Suprapubic skin (tissue), 4 donors: ENCODE results near the gene WNT11. TPM values are rescaled to one million over a fixed set of nuclear protein-coding genes. Genes with fewer than 3 reads are reported as not detected.

Source experiments
- DNase-seq, 2 donors: peaks; one replicate each; pipeline ENCODE4 v3.0.0-alpha.2; 2019; ENCODE audit warnings: low spot score in 2 of 2
- H3K27ac ChIP-seq: fragments of 200-600 bp; sonication (generic); one replicate; pipeline ENCODE4 v1.5.1; 2019
- H3K27me3 ChIP-seq: fragments of 200-600 bp; sonication (generic); one replicate; pipeline ENCODE4 v1.5.1; 2019
- H3K36me3 ChIP-seq: fragments of 200-600 bp; sonication (generic); one replicate; pipeline ENCODE4 v1.5.1; 2019
- H3K4me1 ChIP-seq: fragments of 200-600 bp; sonication (generic); one replicate; pipeline ENCODE4 v1.5.1; 2019
- H3K4me3 ChIP-seq: fragments of 200-600 bp; sonication (generic); one replicate; pipeline ENCODE4 v1.5.1; 2019; ENCODE audit warnings: mild to moderate bottlenecking
- H3K9me3 ChIP-seq: fragments of 200-600 bp; sonication (generic); one replicate; pipeline ENCODE4 v1.5.1; 2019
- EP300 ChIP-seq: sonication (generic); formaldehyde crosslinking; IDR thresholded peaks from one replicate; pipeline ENCODE4 v1.6.1; 2017; ENCODE audit warnings: antibody characterized with exemption
- POLR2A ChIP-seq, 2 donors: fragments of 450-650 bp; IDR thresholded peaks; one replicate each; pipeline ENCODE4 v1.6.1; 2017; ENCODE audit warnings: antibody characterized with exemption in 2 of 2, mild to moderate bottlenecking in 2 of 2, moderate library complexity in 2 of 2
- POLR2AphosphoS5 ChIP-seq, 3 donors: sonication (generic); formaldehyde crosslinking; IDR thresholded peaks; one replicate each; pipeline ENCODE4 v1.6.1; 2017; ENCODE audit warnings: antibody characterized with exemption in 3 of 3
- WGBS: methylation state at CpG from one replicate; pipeline ENCODE4 v1.1.5; 2018; 5-methylcytosine and 5-hydroxymethylcytosine counted together
- total RNA-seq, 4 donors: library from RNA; depleted of rRNA; stranded (reverse); fragments of >200 nt; gene quantifications; one replicate each; pipeline ENCODE4 v1.1.0, GENCODE V29; 2016
- TF ChIP-seq, protein P1 (sequence below), 2 donors: fragments of 200-600 bp in 1 of 2; fragments of 450-650 bp in 1 of 2; sonication (generic) in 1 of 2; IDR thresholded peaks; one replicate each; pipeline ENCODE4 v1.5.1; 2016 to 2019; ENCODE audit warnings: antibody characterized with exemption in 2 of 2, mild to moderate bottlenecking in 1 of 2, moderate library complexity in 1 of 2

Gene WNT11
- total RNA-seq, 4 donors from 2014 or later: 7.8 to 19.5 (median 11.0) TPM

DNA sequence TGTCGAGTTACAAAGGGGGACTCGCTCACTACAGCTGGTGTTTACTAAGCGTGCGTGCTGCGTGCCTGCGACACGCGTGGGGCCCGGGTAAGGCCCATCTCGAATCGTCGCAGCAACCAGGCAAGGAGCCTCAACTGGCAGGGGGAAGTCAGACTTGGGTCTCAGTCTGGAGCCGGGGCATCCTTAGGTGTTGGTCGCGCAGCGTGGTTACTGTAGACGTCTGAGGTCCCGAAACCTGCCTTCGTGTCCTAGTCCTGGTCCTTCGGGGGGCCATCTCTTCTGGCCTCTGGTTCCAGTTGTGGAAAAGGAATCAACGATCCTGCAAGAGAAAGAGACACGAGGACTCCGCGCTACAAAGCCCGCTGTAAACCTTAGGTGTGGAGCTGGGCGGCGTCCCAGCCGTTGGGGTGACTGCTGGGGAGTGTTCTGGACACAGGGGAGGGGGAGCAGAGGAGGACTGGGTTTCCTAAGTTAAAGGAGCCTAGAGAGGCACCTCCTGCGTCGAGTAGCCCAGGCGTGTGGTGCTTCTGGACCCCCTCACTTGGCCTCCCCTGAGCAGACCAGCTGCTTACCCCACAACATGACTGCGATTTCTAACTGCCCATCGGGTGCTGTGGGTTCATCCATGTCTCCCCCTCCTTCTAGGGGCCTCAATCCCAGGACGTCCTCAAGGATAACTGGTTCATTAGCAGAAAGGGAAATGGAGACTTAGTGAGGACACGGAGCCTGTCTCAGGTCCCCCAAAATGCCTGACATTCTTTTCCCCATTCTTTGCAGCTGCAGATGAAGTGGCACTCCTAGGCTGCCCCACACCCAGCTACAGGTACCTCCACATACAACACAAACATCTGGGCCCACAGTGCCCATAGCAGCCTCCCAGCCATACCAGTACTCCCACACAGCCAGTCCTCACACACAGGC is 4.9 kb upstream of the WNT11 start:
- H3K36me3 ChIP-seq: no peaks in the 10 kb centered on the region
- peak overlapping the region; percentile 73 for H3K4me3 ChIP-seq
- H3K27ac ChIP-seq: no peak overlapping the region
- H3K9me3 ChIP-seq: no peaks in the 10 kb centered on the region
- DNase-seq: no peak
- no peak for TF ChIP-seq POLR2A (IDR thresholded peaks at IDR 0.05)
- TF ChIP-seq, protein P1, sequence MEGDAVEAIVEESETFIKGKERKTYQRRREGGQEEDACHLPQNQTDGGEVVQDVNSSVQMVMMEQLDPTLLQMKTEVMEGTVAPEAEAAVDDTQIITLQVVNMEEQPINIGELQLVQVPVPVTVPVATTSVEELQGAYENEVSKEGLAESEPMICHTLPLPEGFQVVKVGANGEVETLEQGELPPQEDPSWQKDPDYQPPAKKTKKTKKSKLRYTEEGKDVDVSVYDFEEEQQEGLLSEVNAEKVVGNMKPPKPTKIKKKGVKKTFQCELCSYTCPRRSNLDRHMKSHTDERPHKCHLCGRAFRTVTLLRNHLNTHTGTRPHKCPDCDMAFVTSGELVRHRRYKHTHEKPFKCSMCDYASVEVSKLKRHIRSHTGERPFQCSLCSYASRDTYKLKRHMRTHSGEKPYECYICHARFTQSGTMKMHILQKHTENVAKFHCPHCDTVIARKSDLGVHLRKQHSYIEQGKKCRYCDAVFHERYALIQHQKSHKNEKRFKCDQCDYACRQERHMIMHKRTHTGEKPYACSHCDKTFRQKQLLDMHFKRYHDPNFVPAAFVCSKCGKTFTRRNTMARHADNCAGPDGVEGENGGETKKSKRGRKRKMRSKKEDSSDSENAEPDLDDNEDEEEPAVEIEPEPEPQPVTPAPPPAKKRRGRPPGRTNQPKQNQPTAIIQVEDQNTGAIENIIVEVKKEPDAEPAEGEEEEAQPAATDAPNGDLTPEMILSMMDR (IDR thresholded peaks at IDR 0.05): no peak
- TF ChIP-seq EP300: no peak
- TF ChIP-seq POLR2AphosphoS5 (IDR thresholded peaks at IDR 0.05): no peak
- H3K4me1 ChIP-seq: peaks cover 51% of the 10 kb centered on the region
- 31% methylated on average over 29 of the region's 35 CpGs for WGBS
- H3K27me3 ChIP-seq: peaks cover 50% of the 10 kb centered on the region

DNA sequence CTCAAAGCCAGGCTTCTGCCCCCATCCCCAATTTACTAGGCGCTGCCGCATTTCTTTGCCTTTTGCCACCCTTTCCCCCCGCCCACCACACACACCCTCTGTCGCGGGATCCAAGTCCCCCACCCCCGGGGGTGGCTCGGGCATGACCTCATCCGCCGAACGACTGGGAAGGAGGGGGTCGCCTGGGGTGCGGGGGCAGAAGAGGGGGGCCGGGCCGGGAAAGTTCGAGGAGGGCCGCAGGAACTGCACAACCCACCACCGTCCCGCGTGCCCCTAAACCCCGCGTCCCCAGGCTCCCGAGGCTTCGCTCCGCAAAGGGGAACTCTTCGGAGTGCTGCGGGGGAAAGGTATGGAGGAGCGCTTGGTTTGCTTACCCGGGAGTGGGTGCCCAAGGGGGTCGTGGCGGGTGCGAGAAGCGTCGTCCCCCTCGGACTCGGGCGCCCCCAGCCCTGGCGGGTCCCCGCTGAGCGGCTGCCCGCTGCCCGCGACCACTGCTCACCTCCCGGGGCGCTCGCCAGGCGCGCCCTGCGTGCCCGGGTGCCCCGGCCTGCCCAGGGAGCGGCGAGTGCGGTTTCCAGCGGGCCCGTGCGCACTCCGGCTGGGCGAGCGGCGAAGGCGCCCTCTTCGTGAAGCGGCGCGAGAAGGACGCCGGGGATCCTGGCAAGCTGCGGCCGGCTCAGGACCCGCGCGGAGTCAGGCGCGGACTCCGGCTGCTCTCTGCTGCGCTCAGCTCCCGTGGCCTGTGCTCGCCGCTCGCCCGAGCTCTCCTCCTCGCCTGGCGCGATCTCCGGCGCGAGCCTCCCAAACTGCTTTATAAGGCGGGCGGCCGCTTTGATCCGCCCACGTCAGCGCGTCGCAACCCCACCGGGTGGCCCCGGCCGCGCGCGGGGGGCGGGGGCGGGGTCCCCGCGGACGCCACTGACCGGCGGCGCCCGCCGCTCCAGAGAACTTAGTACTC is 4.0 kb upstream of the WNT11 start:
- peaks cover 57% of the 10 kb centered on the region for H3K4me1 ChIP-seq
- H3K27ac ChIP-seq: peak overlapping the region; percentile 53
- no peaks in the 10 kb centered on the region for H3K9me3 ChIP-seq
- peak overlapping the region; percentile 73 for H3K4me3 ChIP-seq
- DNase-seq: no peak
- no peaks in the 10 kb centered on the region for H3K36me3 ChIP-seq
- H3K27me3 ChIP-seq: peaks cover 59% of the 10 kb centered on the region
- 0% methylated on average over 37 of the region's 111 CpGs for WGBS
- TF ChIP-seq POLR2AphosphoS5 (IDR thresholded peaks at IDR 0.05): no peak
- peak in 1 of 2 donors; percentile 75 for TF ChIP-seq POLR2A (IDR thresholded peaks at IDR 0.05)
- TF ChIP-seq EP300: no peak
- TF ChIP-seq, protein P1 (IDR thresholded peaks at IDR 0.05): no peak

DNA sequence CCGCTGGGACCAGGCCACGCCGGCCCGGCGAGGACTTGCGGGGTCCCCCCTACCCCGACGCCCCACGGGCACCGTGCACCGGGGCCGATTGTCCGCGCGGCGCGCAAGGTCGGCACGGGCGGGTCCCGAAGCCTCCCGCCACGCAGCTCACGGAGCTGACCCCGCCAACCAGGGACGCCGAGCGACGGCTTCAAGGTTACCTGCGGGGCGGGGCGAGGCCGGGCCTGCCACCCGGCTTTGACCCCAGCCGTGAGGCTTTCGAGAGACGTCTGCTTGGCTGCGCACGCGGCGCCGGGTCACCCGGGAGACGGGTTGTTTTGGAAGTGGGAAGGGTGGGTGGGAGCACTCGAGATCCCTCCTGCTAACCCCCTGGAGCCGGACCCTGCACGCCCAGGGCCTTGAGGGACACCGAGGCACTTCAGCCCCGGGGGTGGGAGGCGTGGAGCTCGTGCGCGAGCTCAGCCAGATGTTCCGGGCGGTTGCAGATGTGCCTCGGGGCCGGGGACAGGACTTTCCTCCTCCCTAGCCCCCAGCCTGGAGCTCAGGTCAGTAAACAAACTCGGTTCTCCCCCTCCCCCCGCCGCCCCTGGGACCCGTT is 3.2 kb upstream of the WNT11 start:
- DNase-seq: no peak
- H3K4me3 ChIP-seq: peak overlapping the region; percentile 73
- peaks cover 57% of the 10 kb centered on the region for H3K4me1 ChIP-seq
- no peaks in the 10 kb centered on the region for H3K36me3 ChIP-seq
- H3K27ac ChIP-seq: peak overlapping the region; percentile 57
- no peaks in the 10 kb centered on the region for H3K9me3 ChIP-seq
- TF ChIP-seq EP300: no peak
- WGBS: 0% methylated on average over 16 of the region's 61 CpGs
- peaks cover 64% of the 10 kb centered on the region for H3K27me3 ChIP-seq

DNA sequence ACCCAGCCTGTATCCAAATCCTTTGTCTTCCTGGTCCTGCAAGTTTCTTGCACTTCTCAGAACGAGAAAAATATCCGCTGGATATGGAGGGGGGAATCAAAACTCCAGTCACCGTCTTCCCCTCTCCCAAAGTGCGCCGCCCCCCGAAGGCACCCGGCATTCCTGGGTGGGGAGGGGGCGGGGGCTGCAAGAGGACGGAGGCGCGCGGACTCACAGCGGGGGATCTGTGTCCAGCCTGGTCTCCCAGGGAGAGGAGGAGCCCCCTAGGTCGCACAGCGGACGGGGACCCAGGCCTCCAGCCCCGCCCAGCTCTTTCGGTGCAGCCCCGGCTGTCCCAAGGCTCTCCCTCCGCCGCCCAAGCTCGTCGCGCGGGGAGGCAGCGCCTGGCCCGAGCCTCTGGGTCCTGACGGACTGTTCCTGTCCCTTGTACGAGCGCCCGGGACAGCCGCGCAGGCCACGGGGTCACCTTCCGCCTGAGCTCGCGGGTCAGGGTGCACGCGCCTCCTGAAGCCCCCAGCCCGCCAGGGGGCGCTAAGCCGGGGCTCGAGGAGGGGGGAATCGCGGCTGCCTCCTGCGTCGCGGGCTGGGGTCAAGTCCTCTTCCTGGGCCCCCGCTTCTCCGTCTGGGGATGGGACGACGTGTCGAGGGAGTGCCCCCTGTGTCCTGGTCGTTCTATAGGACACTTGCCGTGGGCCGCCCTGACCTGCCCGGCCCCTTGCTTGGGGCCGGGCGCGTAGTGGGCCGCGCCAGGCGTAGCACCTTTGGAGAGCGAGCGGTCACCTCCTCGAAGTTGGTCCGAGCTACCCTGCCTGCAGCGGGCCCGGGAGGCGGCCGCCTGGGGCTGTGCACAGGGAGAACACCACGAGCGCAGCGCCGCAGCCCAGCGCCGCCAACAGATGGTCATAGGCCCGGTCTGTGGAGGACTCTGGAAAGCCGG is 2.4 kb upstream of the WNT11 start:
- peak; percentile 87 to 93 for DNase-seq
- H3K36me3 ChIP-seq: no peaks in the 10 kb centered on the region
- WGBS: 0% methylated on average over 1 of the region's 79 CpGs
- H3K4me3 ChIP-seq: peak overlapping the region; percentile 73
- H3K27ac ChIP-seq: peak overlapping the region; percentile 57
- peaks cover 64% of the 10 kb centered on the region for H3K27me3 ChIP-seq
- H3K4me1 ChIP-seq: peaks cover 57% of the 10 kb centered on the region
- TF ChIP-seq, protein P1 (IDR thresholded peaks at IDR 0.05): peak; percentile 86 to 91
- TF ChIP-seq POLR2AphosphoS5 (IDR thresholded peaks at IDR 0.05) (peak in 1 of 3 donors; percentile 39), POLR2A (IDR thresholded peaks at IDR 0.05) (no peak), EP300 (no peak)
- no peaks in the 10 kb centered on the region for H3K9me3 ChIP-seq
